ENCODE results near the gene SEC22C. TPM values are rescaled to one million over a fixed set of nuclear protein-coding genes. Genes with fewer than 3 reads are reported as not detected.
A peak's percentile ranks its signal among the peaks of the same experiment; 100 is the strongest.

The SEC22C gene
- total and polyA plus RNA-seq, 2 donors (not counting 1 experiment from before 2014, with no cell fraction given) = 50.8 to 86.0 TPM

DNA sequence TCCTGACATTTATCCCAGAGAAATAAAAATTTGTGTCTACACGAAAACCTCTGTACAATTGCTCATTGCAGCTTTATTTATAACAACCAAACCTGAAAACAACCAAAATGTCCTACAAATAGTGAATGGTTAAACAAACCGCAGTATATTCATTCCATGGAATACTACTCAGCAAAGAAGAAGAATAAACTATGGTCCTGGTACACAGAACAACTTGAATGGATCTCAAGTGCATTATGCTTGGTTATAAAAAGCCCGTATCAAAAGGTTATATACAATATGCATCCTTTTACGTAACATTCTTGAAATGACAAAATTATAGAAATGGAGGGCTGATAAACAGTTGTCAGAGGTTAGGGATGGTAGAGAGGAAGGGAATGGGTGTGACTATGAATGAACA is 3.7 kb downstream of the SEC22C start:
- no peak overlapping the region for H3K4me3 ChIP-seq (replicated peaks in 1 of 4; ENCODE audit: control extremely low read depth in 1 of 4, insufficient read depth in 1 of 4, low read depth in 3 of 4, low read length in 4 of 4)

GRCh38 chr3:42575137-42575741 is 6.5 kb downstream of the SEC22C start:
- no peak overlapping the region for H3K4me2 ChIP-seq (ENCODE audit: extremely low read depth, insufficient read depth, low read length)
- H3K27me3 ChIP-seq (ENCODE audit: control insufficient read depth, insufficient read depth, low read length) = no peaks in the 10 kb centered on the region
- no peak overlapping the region for H3K27ac ChIP-seq (ENCODE audit: insufficient read depth, low read length)
- DNase-seq (ENCODE audit: low read depth in 2 of 2) = no peak
- H3K79me2 ChIP-seq (ENCODE audit: control insufficient read depth, insufficient read depth, low read length) = peaks cover 36% of the 10 kb centered on the region
- H3K9me3 ChIP-seq (ENCODE audit: control insufficient read depth, insufficient read depth, low read depth, low read length) = no peaks in the 10 kb centered on the region
- no peaks in the 10 kb centered on the region for H3K36me3 ChIP-seq (ENCODE audit: control insufficient read depth, insufficient read depth, low read length)
- peaks cover 3% of the 10 kb centered on the region for H3K4me1 ChIP-seq (ENCODE audit: control insufficient read depth, extremely low read depth, insufficient read depth, low read length)
- H2AFZ ChIP-seq (ENCODE audit: low read length) = no peak overlapping the region
- TF ChIP-seq CTCF (conservative IDR thresholded peaks at IDR 0.05 in 1 of 2, IDR thresholded peaks at IDR 0.05 in 1 of 2; ENCODE audit: low read depth in 1 of 2, low read length in 2 of 2) = no peak
- H4K20me1 ChIP-seq (ENCODE audit: control insufficient read depth, extremely low read depth, insufficient read depth, low read length) = no peaks in the 10 kb centered on the region
- no peak overlapping the region for H3K9ac ChIP-seq (ENCODE audit: insufficient read depth, low read length)
- no peak overlapping the region for H3K4me3 ChIP-seq (replicated peaks in 1 of 4; ENCODE audit: control extremely low read depth in 1 of 4, insufficient read depth in 1 of 4, low read depth in 3 of 4, low read length in 4 of 4)

More for the DNA sequence above, 3.7 kb downstream of the SEC22C start:
- H3K27me3 ChIP-seq (ENCODE audit: control insufficient read depth, insufficient read depth, low read length) = no peaks in the 10 kb centered on the region
- no peaks in the 10 kb centered on the region for H3K36me3 ChIP-seq (ENCODE audit: control insufficient read depth, insufficient read depth, low read length)
- no peaks in the 10 kb centered on the region for H4K20me1 ChIP-seq (ENCODE audit: control insufficient read depth, extremely low read depth, insufficient read depth, low read length)
- H3K4me2 ChIP-seq (ENCODE audit: extremely low read depth, insufficient read depth, low read length) = no peak overlapping the region
- H3K79me2 ChIP-seq (ENCODE audit: control insufficient read depth, insufficient read depth, low read length) = peaks cover 43% of the 10 kb centered on the region
- no peak overlapping the region for H3K9ac ChIP-seq (ENCODE audit: insufficient read depth, low read length)
- peaks cover 7% of the 10 kb centered on the region for H3K4me1 ChIP-seq (ENCODE audit: control insufficient read depth, extremely low read depth, insufficient read depth, low read length)
- no peak for DNase-seq (ENCODE audit: low read depth in 2 of 2)
- no peaks in the 10 kb centered on the region for H3K9me3 ChIP-seq (ENCODE audit: control insufficient read depth, insufficient read depth, low read depth, low read length)
- H2AFZ ChIP-seq (ENCODE audit: low read length) = no peak overlapping the region
- no peak overlapping the region for H3K27ac ChIP-seq (ENCODE audit: insufficient read depth, low read length)
- TF ChIP-seq CTCF (conservative IDR thresholded peaks at IDR 0.05 in 1 of 2, IDR thresholded peaks at IDR 0.05 in 1 of 2; ENCODE audit: low read depth in 1 of 2, low read length in 2 of 2) (no peak), EZH2 (IDR thresholded peaks at IDR 0.05; ENCODE audit: low read length, missing control alignments) (no peak)

DNA sequence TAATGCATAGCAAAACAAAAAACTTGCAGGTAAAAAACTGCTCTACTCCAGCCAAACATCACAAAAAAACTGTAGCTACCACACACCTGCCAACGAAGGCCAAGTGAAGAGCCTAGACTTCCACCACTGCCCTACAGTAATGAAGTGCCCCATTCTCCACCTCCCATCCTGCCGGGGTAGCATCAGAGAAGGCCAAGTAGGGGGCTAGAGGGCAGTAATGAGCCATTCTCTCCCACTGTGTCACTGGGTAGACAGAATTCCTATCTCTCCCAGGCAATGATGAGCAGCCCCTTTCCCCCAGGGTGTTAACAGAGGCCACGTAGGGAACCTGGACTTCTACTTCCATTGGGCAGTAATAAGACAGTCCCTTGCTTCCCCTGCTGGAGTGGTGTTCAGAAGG is 9.5 kb downstream of the SEC22C start:
- Histone ChIP-seq H2AFZ (ENCODE audit: low read length) (no peak overlapping the region), H3K9ac (ENCODE audit: insufficient read depth, low read length) (no peak overlapping the region), H3K4me3 (replicated peaks in 1 of 4; ENCODE audit: control extremely low read depth in 1 of 4, insufficient read depth in 1 of 4, low read depth in 3 of 4, low read length in 4 of 4) (no peak overlapping the region), H3K27me3 (ENCODE audit: control insufficient read depth, insufficient read depth, low read length) (no peaks in the 10 kb centered on the region), H3K4me2 (ENCODE audit: extremely low read depth, insufficient read depth, low read length) (no peak overlapping the region), H3K9me3 (ENCODE audit: control insufficient read depth, insufficient read depth, low read depth, low read length) (no peaks in the 10 kb centered on the region), H3K27ac (ENCODE audit: insufficient read depth, low read length) (no peak overlapping the region), H3K79me2 (ENCODE audit: control insufficient read depth, insufficient read depth, low read length) (peaks cover 27% of the 10 kb centered on the region), H4K20me1 (ENCODE audit: control insufficient read depth, extremely low read depth, insufficient read depth, low read length) (no peaks in the 10 kb centered on the region), H3K4me1 (ENCODE audit: control insufficient read depth, extremely low read depth, insufficient read depth, low read length) (no peaks in the 10 kb centered on the region), H3K36me3 (ENCODE audit: control insufficient read depth, insufficient read depth, low read length) (peaks cover 2% of the 10 kb centered on the region)
- TF ChIP-seq CTCF (conservative IDR thresholded peaks at IDR 0.05 in 1 of 2, IDR thresholded peaks at IDR 0.05 in 1 of 2; ENCODE audit: low read depth in 1 of 2, low read length in 2 of 2) = peak; percentile 42 to 65
- no peak for TF ChIP-seq EZH2 (IDR thresholded peaks at IDR 0.05; ENCODE audit: low read length, missing control alignments)
- peak; percentile 28 to 39 for DNase-seq (ENCODE audit: low read depth in 2 of 2)
